CD4-positive, alpha-beta memory T cell (primary cell): ENCODE data around the gene RAET1G. TPM values are rescaled to one million over a fixed set of nuclear protein-coding genes. Genes with fewer than 3 reads are reported as not detected.

Experiments
- CTCF ChIA-PET: fragments of 350-600 bp; sonication (Branson Sonifier 250); formaldehyde crosslinking; loops from one replicate; lab custom pipeline; 2021; ENCODE audit warnings: inconsistent platforms; ENCODE audit not compliant: partially characterized antibody; lab: Charles Lee
- POLR2A ChIA-PET: fragments of 350-600 bp; sonication (Branson Sonifier 250); formaldehyde crosslinking; loops from one replicate; lab custom pipeline; 2021; ENCODE audit not compliant: partially characterized antibody; lab: Charles Lee
- DNase-seq, 5 donors: peaks; one replicate each; pipeline versions ENCODE4 v3.0.0 to v3.0.0-alpha.2; 2020 to 2022; ENCODE audit warnings: mixed read lengths in 1 of 5
- H3K27ac ChIP-seq: one replicate; pipeline ENCODE4 v1.7.0; 2013; ENCODE audit warnings: low read depth, low read length
- H3K27me3 ChIP-seq: 2 replicates; pipeline ENCODE4 v1.7.0; 2013; ENCODE audit warnings: mild to moderate bottlenecking, low read length, moderate library complexity; ENCODE audit not compliant: insufficient read depth
- H3K36me3 ChIP-seq: 2 replicates; pipeline ENCODE4 v1.7.0; 2013; ENCODE audit warnings: mild to moderate bottlenecking, low read length, moderate library complexity; ENCODE audit not compliant: insufficient read depth
- H3K4me1 ChIP-seq: 2 replicates; pipeline ENCODE4 v1.7.0; 2013; ENCODE audit warnings: mild to moderate bottlenecking, low read length, moderate library complexity; ENCODE audit not compliant: insufficient read depth
- H3K4me3 ChIP-seq, 2 donors: one replicate each; pipeline ENCODE4 v1.7.0; 2013; ENCODE audit warnings: low read length in 2 of 2, mild to moderate bottlenecking in 1 of 2
- H3K9me3 ChIP-seq, 2 donors: one replicate each; pipeline ENCODE4 v1.7.0; 2013; ENCODE audit warnings: low read length in 2 of 2, control low read depth in 1 of 2; ENCODE audit not compliant: control insufficient read depth in 1 of 2
- H3K27ac Mint-ChIP-seq, 7 donors: one replicate each; pipeline ENCODE4 v1.8.0; 2020 to 2021; ENCODE audit warnings: mixed read lengths in 7 of 7, mild to moderate bottlenecking in 6 of 7, inconsistent platforms in 3 of 7, moderate library complexity in 3 of 7
- H3K27me3 Mint-ChIP-seq, 2 donors: one replicate each; pipeline ENCODE4 v1.8.0; 2020 to 2021; ENCODE audit warnings: mixed read lengths in 2 of 2
- H3K36me3 Mint-ChIP-seq, 2 donors: one replicate each; pipeline ENCODE4 v1.8.0; 2020 to 2021; ENCODE audit warnings: mixed read lengths in 2 of 2, inconsistent platforms in 1 of 2, mild to moderate bottlenecking in 1 of 2
- H3K4me1 Mint-ChIP-seq, 4 donors: one replicate each; pipeline ENCODE4 v1.8.0; 2020 to 2021; ENCODE audit warnings: mixed read lengths in 4 of 4, mild to moderate bottlenecking in 1 of 4
- H3K4me3 Mint-ChIP-seq, 8 donors: one replicate each; pipeline ENCODE4 v1.8.0; 2020 to 2021; ENCODE audit warnings: mixed read lengths in 8 of 8, mild to moderate bottlenecking in 7 of 8, moderate library complexity in 6 of 8, inconsistent platforms in 3 of 8
- H3K9me3 Mint-ChIP-seq, 8 donors: one replicate each; pipeline ENCODE4 v1.8.0; 2020 to 2021; ENCODE audit warnings: mixed read lengths in 8 of 8, mild to moderate bottlenecking in 5 of 8, inconsistent platforms in 3 of 8, moderate library complexity in 1 of 8
- intact Hi-C: fragments of 100-400 bp; cut with micrococcal nuclease; formaldehyde crosslinking; loops from one replicate; pipeline ENCODE4 v1.15.1; 2023
- polyA plus RNA-seq, 2 donors: library from polyadenylated mRNA; unstranded; fragments of 300-500 nt; fragmentation: Illumina TruSeq; gene quantifications; one replicate each; pipeline ENCODE4 v1.2.3, GENCODE V29; 2021
- total RNA-seq, 2 experiments: library from RNA; stranded (reverse); gene quantifications; one replicate each; pipeline ENCODE4 v1.2.3, GENCODE V29; 2021

The RAET1G gene
- total and polyA plus RNA-seq, 4 experiments from 2014 or later, result not detected

DNA sequence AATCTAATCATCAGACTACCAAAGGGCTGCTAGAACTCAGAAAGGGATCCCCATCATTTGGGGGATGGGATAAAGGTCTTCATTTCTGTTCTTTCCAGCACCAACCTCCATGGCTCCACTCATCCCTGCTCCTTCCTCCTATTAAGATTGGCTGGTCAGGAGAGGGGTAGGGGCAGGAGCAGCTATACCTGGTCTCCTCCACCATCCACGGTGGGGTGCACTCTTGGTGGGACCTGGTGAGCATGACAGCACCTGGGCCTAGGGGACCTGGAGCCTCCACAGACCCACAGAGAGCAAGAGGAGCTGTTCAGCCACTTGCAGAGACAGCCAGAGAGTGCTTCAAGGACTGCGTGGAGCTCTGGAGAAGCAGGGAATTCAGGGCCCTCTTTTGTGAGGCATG, 12.7 kb upstream of the RAET1G start:
- Mint-ChIP-seq H3K27ac (no peak overlapping the region), H3K27me3 (peaks cover 75% of the 10 kb centered on the region in 2 donors)

DNA sequence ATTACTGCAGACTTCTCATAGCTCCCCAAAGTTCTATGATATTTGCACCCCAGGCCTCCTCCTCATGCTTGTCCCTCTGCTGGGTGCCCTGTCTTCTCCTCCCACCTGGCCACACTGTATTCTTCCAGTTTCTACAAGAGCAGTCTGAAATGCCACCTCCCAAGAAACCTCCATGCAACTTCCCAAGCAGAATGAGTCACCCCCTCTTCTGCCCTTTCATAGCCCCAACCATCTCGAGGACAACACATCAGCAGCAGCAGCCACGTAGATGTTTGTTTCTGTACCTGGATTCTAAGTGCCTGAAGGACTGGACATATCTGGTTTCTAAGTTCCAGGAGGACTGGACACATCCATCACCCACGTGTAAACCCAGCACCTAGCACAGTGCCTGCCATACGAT, 12.3 kb upstream of the RAET1G start:
- peak overlapping the region in 2 of 7 donors; percentile 46 to 67 for H3K27ac Mint-ChIP-seq
- ChIA-PET CTCF (interaction anchor here (2.8 kb wide), 1 partner anchor 82 kb away, joined by 28 read pairs; no protein-coding TSS in a partner anchor), POLR2A (no interaction called here)
- H3K36me3 Mint-ChIP-seq, result peaks cover 0 to 1% of the 10 kb centered on the region in 2 donors
- Histone ChIP-seq H3K4me1 (peaks cover 15% of the 10 kb centered on the region), H3K27ac (no peak overlapping the region), H3K36me3 (no peaks in the 10 kb centered on the region), H3K9me3 (no peaks in the 10 kb centered on the region), H3K27me3 (peaks cover 75% of the 10 kb centered on the region), H3K4me3 (no peak overlapping the region)
- H3K27me3 Mint-ChIP-seq, result peaks cover 74 to 76% of the 10 kb centered on the region in 2 donors
- H3K4me1 Mint-ChIP-seq, result peaks cover 8 to 44% (median 12%) of the 10 kb centered on the region in 4 donors
- intact Hi-C loops, result no loop called here
- DNase-seq, result no peak
- H3K4me3 Mint-ChIP-seq, result no peak overlapping the region
- no peaks in the 10 kb centered on the region for H3K9me3 Mint-ChIP-seq

More for the DNA sequence above, 12.7 kb upstream of the RAET1G start:
- CTCF ChIA-PET, result interaction anchor here (0.8 to 2.8 kb wide), 2 partner anchors 75 to 81 kb away, joined by 4 to 28 read pairs; no protein-coding TSS in a partner anchor
- DNase-seq, result no peak
- H3K27ac ChIP-seq, result no peak overlapping the region
- H3K9me3 ChIP-seq, result no peaks in the 10 kb centered on the region
- Mint-ChIP-seq H3K36me3 (peaks cover 0 to 1% of the 10 kb centered on the region in 2 donors), H3K9me3 (no peaks in the 10 kb centered on the region), H3K4me1 (peaks cover 8 to 48% (median 16%) of the 10 kb centered on the region in 4 donors), H3K4me3 (no peak overlapping the region)
- H3K4me1 ChIP-seq, result peaks cover 15% of the 10 kb centered on the region
- H3K27me3 ChIP-seq, result peaks cover 79% of the 10 kb centered on the region
- POLR2A ChIA-PET, result interaction anchor here (0.9 kb wide), 1 partner anchor 81 kb away, joined by 3 read pairs; no protein-coding TSS in a partner anchor
- intact Hi-C loops, result no loop called here
- no peaks in the 10 kb centered on the region for H3K36me3 ChIP-seq
- no peak overlapping the region for H3K4me3 ChIP-seq

DNA sequence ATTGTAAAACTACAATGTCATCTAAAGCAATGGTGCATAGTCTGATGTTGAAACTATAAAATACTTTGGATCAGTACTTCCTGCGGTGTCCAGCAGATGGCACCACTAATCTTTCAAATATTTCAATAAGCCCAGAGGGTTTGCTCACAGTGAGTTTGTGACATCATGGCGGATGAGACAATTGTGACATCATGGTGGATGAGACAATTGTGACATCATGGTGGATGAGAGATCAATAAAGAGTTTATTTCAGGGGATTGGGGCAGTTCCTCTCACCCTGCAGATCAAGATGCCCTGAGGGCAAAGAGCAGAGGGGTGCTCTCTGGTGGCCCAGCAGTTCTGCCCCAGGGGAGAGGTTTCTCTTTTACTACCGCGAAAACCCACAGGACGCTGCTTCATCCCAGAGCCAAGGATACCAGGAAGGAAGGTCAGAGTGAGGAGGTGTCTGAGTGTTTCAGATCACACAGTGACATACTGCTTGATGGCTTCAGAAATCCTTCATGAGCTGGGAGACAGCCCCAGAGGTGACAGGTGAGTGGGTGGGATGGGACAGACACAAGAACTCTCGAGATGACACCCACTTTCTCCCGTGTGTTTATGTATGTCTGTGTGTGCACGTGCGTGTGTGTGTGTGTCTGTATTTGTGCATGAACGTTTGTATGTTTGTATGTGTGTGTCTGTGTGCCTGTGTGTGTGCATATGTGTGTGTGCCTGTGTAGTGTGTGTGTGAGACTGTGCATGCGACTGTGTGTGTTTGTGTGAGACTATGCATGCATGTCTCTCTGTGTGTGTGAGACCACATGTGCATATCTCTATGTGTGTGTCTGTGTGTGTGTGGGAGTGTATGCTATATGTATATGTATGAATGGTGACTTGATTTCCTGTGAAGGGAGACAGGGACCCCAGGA, 11.6 kb upstream of the RAET1G start:
- Histone ChIP-seq H3K4me3 (no peak overlapping the region), H3K4me1 (peaks cover 15% of the 10 kb centered on the region), H3K36me3 (no peaks in the 10 kb centered on the region), H3K27ac (no peak overlapping the region), H3K9me3 (no peaks in the 10 kb centered on the region), H3K27me3 (peaks cover 70% of the 10 kb centered on the region)
- intact Hi-C loops, result loop anchor here (1.0 kb wide), 2 partner anchors 82 to 881 kb away; no protein-coding TSS in a partner anchor
- peaks cover 75 to 76% of the 10 kb centered on the region in 2 donors for H3K27me3 Mint-ChIP-seq
- peaks cover 8 to 37% (median 12%) of the 10 kb centered on the region in 4 donors for H3K4me1 Mint-ChIP-seq
- peaks cover 0 to 1% of the 10 kb centered on the region in 2 donors for H3K36me3 Mint-ChIP-seq
- ChIA-PET CTCF (interaction anchor here (2.8 kb wide), 1 partner anchor 83 kb away, joined by 28 read pairs; no protein-coding TSS in a partner anchor), POLR2A (no interaction called here)
- peak overlapping the region in 6 of 7 donors; percentile 1 to 67 (median 41) for H3K27ac Mint-ChIP-seq
- H3K9me3 Mint-ChIP-seq, result no peaks in the 10 kb centered on the region
- peak; percentile 72 to 80 (median 72) for DNase-seq
- H3K4me3 Mint-ChIP-seq, result peak overlapping the region in 2 of 8 donors; percentile 1 to 21

DNA sequence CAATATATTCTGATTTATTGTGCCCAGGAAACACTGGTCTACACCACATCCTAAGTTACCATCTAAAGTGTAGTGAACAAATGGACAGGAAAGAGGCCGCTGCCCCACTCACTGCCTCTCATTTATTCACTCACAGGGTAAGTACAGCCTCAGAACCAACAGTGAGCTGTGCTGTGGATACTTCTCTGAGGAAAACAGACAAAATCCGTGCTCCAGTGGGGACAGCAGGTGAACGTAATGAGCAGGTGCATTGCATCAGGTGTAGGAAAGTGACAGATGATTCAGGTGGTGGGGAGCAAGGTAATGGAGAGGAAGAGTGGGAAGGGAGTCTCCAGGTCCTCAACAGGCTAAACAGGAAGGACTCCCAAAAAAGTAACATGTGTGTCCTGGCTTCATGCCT, 10.5 kb upstream of the RAET1G start:
- Histone ChIP-seq H3K4me3 (no peak overlapping the region), H3K36me3 (no peaks in the 10 kb centered on the region), H3K4me1 (peaks cover 5% of the 10 kb centered on the region), H3K27ac (no peak overlapping the region), H3K27me3 (peaks cover 63% of the 10 kb centered on the region), H3K9me3 (no peaks in the 10 kb centered on the region)
- H3K27ac Mint-ChIP-seq, result no peak overlapping the region
- peaks cover 1 to 26% (median 4%) of the 10 kb centered on the region in 4 donors for H3K4me1 Mint-ChIP-seq
- POLR2A ChIA-PET, result no interaction called here
- CTCF ChIA-PET, result interaction anchor here (1.2 to 3.4 kb wide), 2 partner anchors 71 to 84 kb away, joined by 3 to 25 read pairs; no protein-coding TSS in a partner anchor
- H3K36me3 Mint-ChIP-seq, result no peaks in the 10 kb centered on the region
- no peak overlapping the region for H3K4me3 Mint-ChIP-seq
- peaks cover 0 to 2% (median 0%) of the 10 kb centered on the region in 8 donors for H3K9me3 Mint-ChIP-seq
- H3K27me3 Mint-ChIP-seq, result peaks cover 77 to 78% of the 10 kb centered on the region in 2 donors
- DNase-seq, result no peak
- intact Hi-C loops, result no loop called here

DNA sequence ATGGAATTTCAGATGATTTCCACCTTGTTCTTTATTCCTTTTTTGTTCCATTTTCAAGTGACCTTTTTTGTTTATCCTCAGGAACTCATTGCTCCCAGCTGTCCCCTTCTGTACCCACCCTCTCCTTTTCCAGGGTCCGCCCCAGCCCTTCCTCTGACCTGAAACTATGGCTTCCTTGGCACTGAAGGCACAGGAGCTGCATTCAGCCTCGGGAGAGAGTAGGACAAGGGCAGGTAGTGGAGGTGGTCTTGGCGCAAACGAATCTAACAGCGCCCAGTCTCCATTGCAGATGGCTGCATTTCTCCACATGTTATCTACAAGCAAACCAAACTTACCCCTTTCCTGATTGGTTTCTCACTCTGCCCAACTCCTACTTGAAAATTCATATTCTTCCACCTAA, 10.1 kb upstream of the RAET1G start:
- H3K9me3 Mint-ChIP-seq, result peaks cover 0 to 2% (median 0%) of the 10 kb centered on the region in 8 donors
- peaks cover 0 to 22% (median 1%) of the 10 kb centered on the region in 4 donors for H3K4me1 Mint-ChIP-seq
- no peak overlapping the region for H3K4me3 ChIP-seq
- no peaks in the 10 kb centered on the region for H3K36me3 ChIP-seq
- no peak overlapping the region for H3K27ac ChIP-seq
- intact Hi-C loops, result no loop called here
- H3K36me3 Mint-ChIP-seq, result no peaks in the 10 kb centered on the region
- H3K27me3 Mint-ChIP-seq, result peaks cover 77 to 81% of the 10 kb centered on the region in 2 donors
- H3K4me1 ChIP-seq, result peaks cover under 1% of the 10 kb centered on the region
- POLR2A ChIA-PET, result no interaction called here
- H3K4me3 Mint-ChIP-seq, result no peak overlapping the region
- no peak overlapping the region for H3K27ac Mint-ChIP-seq
- H3K9me3 ChIP-seq, result no peaks in the 10 kb centered on the region
- peaks cover 60% of the 10 kb centered on the region for H3K27me3 ChIP-seq
- CTCF ChIA-PET, result interaction anchor here (1.2 to 3.4 kb wide), 2 partner anchors 72 to 85 kb away, joined by 3 to 25 read pairs; no protein-coding TSS in a partner anchor
- no peak for DNase-seq

DNA sequence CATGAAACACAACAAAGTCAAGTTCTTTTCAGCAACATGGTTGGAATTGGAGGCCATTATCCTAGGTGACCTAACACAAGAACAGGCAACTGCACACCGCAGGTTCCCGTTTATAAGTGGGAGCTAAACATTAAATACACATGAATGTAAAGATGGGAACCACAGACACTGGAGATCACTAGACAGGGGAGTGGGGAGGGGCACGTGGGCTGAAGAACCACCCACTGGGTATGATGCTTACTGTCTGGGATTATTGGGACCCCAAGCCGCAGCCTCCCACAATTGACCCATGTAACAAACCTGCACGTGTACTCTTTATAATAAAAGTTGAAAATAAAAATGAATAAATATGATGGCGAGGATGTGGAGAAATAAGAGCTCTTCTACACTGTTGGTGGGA, 8.6 kb upstream of the RAET1G start:
- no peak for DNase-seq
- intact Hi-C loops, result no loop called here
- Histone ChIP-seq H3K4me3 (no peak overlapping the region), H3K36me3 (no peaks in the 10 kb centered on the region), H3K4me1 (no peaks in the 10 kb centered on the region), H3K27me3 (peaks cover 50% of the 10 kb centered on the region), H3K9me3 (no peaks in the 10 kb centered on the region), H3K27ac (no peak overlapping the region)
- H3K4me3 Mint-ChIP-seq, result no peak overlapping the region
- peaks cover 0 to 4% (median 0%) of the 10 kb centered on the region in 8 donors for H3K9me3 Mint-ChIP-seq
- POLR2A ChIA-PET, result no interaction called here
- peaks cover 76 to 80% of the 10 kb centered on the region in 2 donors for H3K27me3 Mint-ChIP-seq
- H3K4me1 Mint-ChIP-seq, result peaks cover 1 to 7% (median 1%) of the 10 kb centered on the region in 4 donors
- H3K27ac Mint-ChIP-seq, result peak overlapping the region in 1 of 7 donors; percentile 20
- no peaks in the 10 kb centered on the region for H3K36me3 Mint-ChIP-seq
- CTCF ChIA-PET, result interaction anchor here (3.4 kb wide), 1 partner anchor 86 kb away, joined by 25 read pairs; no protein-coding TSS in a partner anchor

DNA sequence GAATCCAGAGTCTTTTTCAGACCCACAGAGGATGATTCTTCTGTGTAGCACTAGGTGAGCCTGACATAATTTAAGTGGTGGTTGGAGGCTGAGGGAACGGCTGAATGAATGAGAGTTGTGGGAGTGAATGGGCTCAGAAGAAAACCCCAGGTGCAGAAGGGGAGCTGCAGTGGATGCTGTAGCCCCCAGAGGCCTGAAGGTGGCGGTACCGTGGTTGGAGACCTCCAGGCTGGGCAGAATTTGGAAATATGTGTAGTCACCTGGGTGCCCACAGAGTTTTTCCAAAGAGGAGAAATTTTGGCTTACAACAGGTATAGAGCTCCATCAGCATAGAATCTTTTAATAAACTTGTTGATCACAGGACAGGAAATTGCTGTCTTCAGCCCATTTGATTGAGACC, 6.5 kb upstream of the RAET1G start:
- H3K27me3 Mint-ChIP-seq, result peaks cover 71 to 75% of the 10 kb centered on the region in 2 donors
- ChIA-PET POLR2A (no interaction called here), CTCF (interaction anchor here (0.6 to 1.3 kb wide), 3 partner anchors 87 to 113 kb away, joined by 3 read pairs; no protein-coding TSS in a partner anchor)
- no peak for DNase-seq
- H3K27ac ChIP-seq, result no peak overlapping the region
- H3K36me3 ChIP-seq, result no peaks in the 10 kb centered on the region
- H3K9me3 ChIP-seq, result no peaks in the 10 kb centered on the region
- peaks cover 0 to 4% (median 0%) of the 10 kb centered on the region in 8 donors for H3K9me3 Mint-ChIP-seq
- no peak overlapping the region for H3K27ac Mint-ChIP-seq
- no peak overlapping the region for H3K4me3 ChIP-seq
- H3K4me3 Mint-ChIP-seq, result no peak overlapping the region
- H3K4me1 ChIP-seq, result peaks cover 13% of the 10 kb centered on the region
- H3K4me1 Mint-ChIP-seq, result peaks cover 3 to 22% (median 10%) of the 10 kb centered on the region in 4 donors
- intact Hi-C loops, result no loop called here
- peaks cover 49% of the 10 kb centered on the region for H3K27me3 ChIP-seq
- H3K36me3 Mint-ChIP-seq, result no peaks in the 10 kb centered on the region
